Activated CD4-positive, alpha-beta T cell treated with anti-CD3 and anti-CD28 coated beads, Interleukin-2, amount 10 ng/mL, durations not matched to agents 7 days and 5 days (primary cell): ENCODE results near the gene NTN1. TPM values are rescaled to one million over a fixed set of nuclear protein-coding genes. Genes with fewer than 3 reads are reported as not detected.
A peak's percentile ranks its signal among the peaks of the same experiment; 100 is the strongest.

Source experiments
- CTCF ChIA-PET: fragments of 350-600 bp; sonication (Branson Sonifier 250); formaldehyde crosslinking; loops from one replicate; lab custom pipeline; 2021; ENCODE audit warnings: antibody characterized with exemption; lab: Charles Lee
- POLR2A ChIA-PET: fragments of 350-600 bp; sonication (Branson Sonifier 250); formaldehyde crosslinking; loops from one replicate; lab custom pipeline; 2021; ENCODE audit warnings: antibody characterized with exemption; lab: Charles Lee
- DNase-seq: peaks from one replicate; pipeline ENCODE4 v3.0.0-alpha.2; 2020
- H3K27ac Mint-ChIP-seq: one replicate; pipeline ENCODE4 v1.8.0; 2021; ENCODE audit warnings: mild to moderate bottlenecking, moderate library complexity, mixed read lengths
- H3K27me3 Mint-ChIP-seq: one replicate; pipeline ENCODE4 v1.8.0; 2021; ENCODE audit warnings: mixed read lengths
- H3K36me3 Mint-ChIP-seq: one replicate; pipeline ENCODE4 v1.8.0; 2021; ENCODE audit warnings: low read depth, mixed read lengths
- H3K4me1 Mint-ChIP-seq: one replicate; pipeline ENCODE4 v1.8.0; 2021; ENCODE audit warnings: mixed read lengths
- H3K4me3 Mint-ChIP-seq: one replicate; pipeline ENCODE4 v1.8.0; 2021; ENCODE audit warnings: mild to moderate bottlenecking, moderate library complexity, mixed read lengths
- H3K9me3 Mint-ChIP-seq: one replicate; pipeline ENCODE4 v1.8.0; 2021; ENCODE audit warnings: mixed read lengths
- total RNA-seq, 2 experiments: library from RNA; stranded (reverse); gene quantifications; one replicate each; pipeline ENCODE4 v1.2.3, GENCODE V29; 2021

NTN1 gene
- total RNA-seq, 2 experiments from 2014 or later: 0.02 to 0.10 TPM

DNA sequence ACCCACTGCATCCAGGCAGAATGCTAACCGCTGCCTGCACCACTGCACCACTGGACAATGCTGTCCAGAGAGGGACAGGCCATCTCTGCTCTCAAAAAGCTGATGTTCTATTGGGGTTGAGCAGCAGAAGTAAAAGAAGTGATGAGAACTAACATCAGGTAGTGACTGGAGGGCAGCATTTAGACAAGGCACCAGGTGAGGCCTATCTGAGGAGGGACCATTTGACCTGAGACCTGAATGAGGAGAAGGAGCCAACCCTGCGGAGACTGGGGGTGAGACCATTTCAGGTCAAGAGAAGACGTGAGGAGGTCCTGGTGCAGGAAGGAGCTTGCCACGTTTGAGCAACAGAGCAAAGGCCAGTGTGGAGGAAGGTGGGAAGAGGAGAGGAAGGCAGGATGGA, 34.0 kb downstream of the NTN1 start:
- H3K4me3 Mint-ChIP-seq: no peak overlapping the region
- H3K27me3 Mint-ChIP-seq: no peaks in the 10 kb centered on the region

DNA sequence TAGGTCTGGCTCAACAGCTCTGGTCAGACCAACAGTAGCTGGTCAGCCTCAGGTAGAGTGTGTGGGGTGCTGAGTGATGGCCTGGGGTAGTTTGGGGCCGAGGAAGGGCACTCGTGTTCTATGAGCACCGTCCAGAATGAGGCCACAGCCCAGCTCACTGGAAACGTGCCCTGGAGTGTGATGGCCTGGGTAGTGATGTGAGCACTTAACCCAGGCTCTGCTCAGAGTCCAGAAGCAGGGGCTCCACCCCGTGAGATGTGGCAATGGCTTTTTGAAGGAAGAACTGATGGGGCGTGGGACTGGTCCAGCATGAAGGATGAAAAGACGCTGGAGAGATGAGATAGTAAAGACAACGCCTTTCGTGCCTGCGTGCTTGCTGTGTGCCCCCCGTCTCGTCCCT, 35.3 kb downstream of the NTN1 start:
- CTCF ChIA-PET: no interaction called here
- POLR2A ChIA-PET: no interaction called here
- H3K4me1 Mint-ChIP-seq: no peaks in the 10 kb centered on the region
- no peaks in the 10 kb centered on the region for H3K9me3 Mint-ChIP-seq
- no peak for DNase-seq
- H3K27me3 Mint-ChIP-seq: no peaks in the 10 kb centered on the region
- no peak overlapping the region for H3K4me3 Mint-ChIP-seq
- H3K27ac Mint-ChIP-seq: no peak overlapping the region
- H3K36me3 Mint-ChIP-seq: no peaks in the 10 kb centered on the region

More for the DNA sequence above, 34.0 kb downstream of the NTN1 start:
- Mint-ChIP-seq H3K36me3 (no peaks in the 10 kb centered on the region), H3K4me1 (no peaks in the 10 kb centered on the region), H3K9me3 (no peaks in the 10 kb centered on the region), H3K27ac (no peak overlapping the region)
- ChIA-PET POLR2A (no interaction called here), CTCF (no interaction called here)
- DNase-seq: no peak

DNA sequence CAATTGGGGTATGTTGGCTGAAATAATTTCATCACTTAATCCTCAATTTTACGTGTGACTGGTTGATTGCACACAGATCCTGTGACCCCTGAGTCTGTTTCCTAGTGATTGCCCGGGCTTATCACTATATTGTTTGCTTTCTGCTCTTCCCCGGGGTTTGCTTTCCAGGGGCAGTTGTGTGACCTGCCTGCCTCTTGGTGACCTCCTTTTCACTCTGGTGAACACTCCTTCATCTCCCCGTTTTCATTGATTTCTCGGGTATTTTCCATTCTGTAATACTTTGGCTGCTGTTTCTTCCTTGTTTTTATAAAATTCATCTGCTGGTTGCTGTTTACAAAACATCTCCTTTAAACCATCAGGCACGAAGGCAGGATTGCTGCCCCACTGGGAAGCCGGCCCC, 36.0 kb downstream of the NTN1 start:
- H3K27me3 Mint-ChIP-seq: no peaks in the 10 kb centered on the region
- POLR2A ChIA-PET: no interaction called here
- H3K27ac Mint-ChIP-seq: no peak overlapping the region
- H3K4me1 Mint-ChIP-seq: no peaks in the 10 kb centered on the region
- H3K36me3 Mint-ChIP-seq: no peaks in the 10 kb centered on the region
- H3K9me3 Mint-ChIP-seq: no peaks in the 10 kb centered on the region
- H3K4me3 Mint-ChIP-seq: no peak overlapping the region
- CTCF ChIA-PET: no interaction called here
- DNase-seq: no peak

DNA sequence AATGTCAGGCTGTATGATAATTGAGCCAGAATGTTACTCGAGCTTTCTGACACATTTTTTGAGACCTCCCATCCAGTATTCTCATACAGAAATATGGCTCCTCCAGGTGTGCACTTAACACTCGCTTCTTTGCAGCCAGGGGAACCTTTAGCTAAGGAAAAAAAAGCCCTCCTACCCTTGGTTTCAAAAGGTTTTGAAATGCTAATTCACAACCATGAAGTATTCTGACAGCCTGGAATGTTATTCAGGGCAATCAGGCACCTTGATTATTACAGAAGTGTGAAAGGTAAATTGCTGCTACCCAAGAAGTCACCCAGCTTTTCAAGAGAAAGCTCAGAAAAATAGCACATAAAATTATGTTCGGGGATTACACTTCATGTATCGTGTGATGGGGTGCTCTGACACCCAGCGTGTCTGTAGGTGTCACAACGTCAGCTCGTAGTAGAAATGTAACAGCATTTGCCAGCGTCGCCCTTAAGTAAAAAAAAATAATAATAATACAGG, 41.1 kb downstream of the NTN1 start:
- H3K27me3 Mint-ChIP-seq: no peaks in the 10 kb centered on the region
- H3K36me3 Mint-ChIP-seq: no peaks in the 10 kb centered on the region
- H3K27ac Mint-ChIP-seq: no peak overlapping the region
- no peaks in the 10 kb centered on the region for H3K9me3 Mint-ChIP-seq
- no peak overlapping the region for H3K4me3 Mint-ChIP-seq
- CTCF ChIA-PET: interaction anchor here (1.2 kb wide), 1 partner anchor 22 kb away, joined by 4 read pairs; no protein-coding TSS in a partner anchor
- H3K4me1 Mint-ChIP-seq: no peaks in the 10 kb centered on the region
- POLR2A ChIA-PET: no interaction called here
- no peak for DNase-seq

DNA sequence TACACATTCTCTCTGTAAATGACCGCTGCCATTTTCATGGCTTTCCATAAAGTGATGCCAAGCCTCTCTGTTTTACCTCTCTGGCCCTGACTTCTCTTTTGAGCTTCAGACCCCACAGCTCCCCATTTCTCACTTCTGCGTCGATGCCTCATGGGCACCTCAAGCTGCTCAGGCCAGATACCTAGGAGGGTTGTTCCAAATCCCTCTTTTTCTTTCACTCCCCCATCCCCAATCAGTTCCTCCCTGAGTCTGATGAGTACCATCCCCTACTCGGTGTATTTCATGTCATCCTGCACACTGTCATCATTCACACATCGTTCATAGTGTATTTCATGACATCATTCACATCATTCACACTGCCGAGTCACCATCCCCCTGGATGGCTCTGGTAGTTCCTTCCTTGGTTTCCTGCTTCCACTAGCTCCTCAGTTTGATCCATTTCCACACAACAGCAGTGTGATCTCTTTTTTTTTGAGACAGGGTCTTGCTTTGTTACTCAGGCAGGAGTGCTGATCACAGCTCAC, 43.1 kb downstream of the NTN1 start:
- Mint-ChIP-seq H3K4me3 (no peak overlapping the region), H3K27ac (no peak overlapping the region), H3K9me3 (no peaks in the 10 kb centered on the region), H3K4me1 (no peaks in the 10 kb centered on the region), H3K27me3 (no peaks in the 10 kb centered on the region), H3K36me3 (no peaks in the 10 kb centered on the region)
- ChIA-PET CTCF (no interaction called here), POLR2A (no interaction called here)
- DNase-seq: no peak

DNA sequence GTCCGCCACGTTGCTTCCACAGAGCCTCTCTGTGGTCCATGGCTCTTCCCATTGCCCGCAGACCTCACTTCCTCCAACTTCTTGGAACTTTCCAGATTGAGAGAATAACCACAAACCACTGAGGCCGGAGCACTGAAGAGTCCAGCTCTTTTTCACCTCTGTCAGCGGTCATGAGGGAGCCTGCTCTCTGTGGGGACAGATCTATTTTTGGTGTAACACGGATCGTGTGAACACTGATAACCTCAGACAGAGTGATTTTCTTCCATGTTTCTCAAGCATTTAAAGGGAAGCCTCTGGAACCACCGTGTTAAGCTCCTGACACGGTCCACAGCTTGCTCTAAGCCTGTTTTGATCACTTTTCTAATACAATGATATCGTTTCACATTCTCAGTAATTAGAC, 49.7 kb downstream of the NTN1 start:
- H3K9me3 Mint-ChIP-seq: no peaks in the 10 kb centered on the region

DNA sequence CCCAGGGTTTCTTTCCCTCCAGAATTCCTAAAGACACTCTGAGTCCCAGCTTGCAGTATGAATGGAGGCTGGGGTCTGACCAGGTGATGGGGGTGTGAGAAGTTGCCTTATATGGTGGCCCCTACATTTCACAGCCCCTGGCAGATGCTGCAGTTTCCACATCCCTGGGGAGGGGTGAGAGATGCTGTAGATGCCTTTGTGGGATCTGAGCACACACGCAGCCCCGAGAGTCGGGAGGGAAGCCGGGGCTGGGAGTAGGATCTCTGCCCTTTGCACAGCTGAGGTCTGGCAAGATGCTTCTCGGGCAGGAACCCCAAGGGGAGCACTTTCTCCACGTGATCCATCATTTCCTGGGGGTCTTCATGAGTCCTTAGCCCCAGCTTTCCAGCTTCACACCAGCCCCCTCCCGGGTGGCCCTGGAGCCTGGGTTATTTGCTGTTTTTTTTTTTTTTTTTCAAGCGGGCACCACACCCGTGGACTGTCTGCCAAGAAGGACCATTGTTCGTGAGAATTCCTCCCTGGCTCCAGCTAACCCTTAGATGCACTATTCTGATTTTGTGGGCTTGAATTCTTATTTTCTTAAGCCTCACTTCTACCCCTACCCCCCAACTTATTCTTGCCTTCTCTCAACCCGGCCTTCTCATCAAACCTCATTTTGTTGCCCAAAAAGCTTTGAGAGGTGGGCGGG, 50.6 kb downstream of the NTN1 start:
- H3K27me3 Mint-ChIP-seq: no peaks in the 10 kb centered on the region
- peaks cover 1% of the 10 kb centered on the region for H3K9me3 Mint-ChIP-seq
- no peak for DNase-seq
- POLR2A ChIA-PET: interaction anchor here (0.6 kb wide), 1 partner anchor 32 kb away, joined by 4 read pairs; no protein-coding TSS in a partner anchor
- H3K4me1 Mint-ChIP-seq: no peaks in the 10 kb centered on the region
- CTCF ChIA-PET: no interaction called here
- H3K4me3 Mint-ChIP-seq: no peak overlapping the region
- no peak overlapping the region for H3K27ac Mint-ChIP-seq
- H3K36me3 Mint-ChIP-seq: no peaks in the 10 kb centered on the region

More for the DNA sequence above, 49.7 kb downstream of the NTN1 start:
- no peak for DNase-seq
- CTCF ChIA-PET: no interaction called here
- POLR2A ChIA-PET: no interaction called here
- Mint-ChIP-seq H3K4me3 (no peak overlapping the region), H3K4me1 (no peaks in the 10 kb centered on the region), H3K27me3 (no peaks in the 10 kb centered on the region), H3K36me3 (no peaks in the 10 kb centered on the region), H3K27ac (no peak overlapping the region)

DNA sequence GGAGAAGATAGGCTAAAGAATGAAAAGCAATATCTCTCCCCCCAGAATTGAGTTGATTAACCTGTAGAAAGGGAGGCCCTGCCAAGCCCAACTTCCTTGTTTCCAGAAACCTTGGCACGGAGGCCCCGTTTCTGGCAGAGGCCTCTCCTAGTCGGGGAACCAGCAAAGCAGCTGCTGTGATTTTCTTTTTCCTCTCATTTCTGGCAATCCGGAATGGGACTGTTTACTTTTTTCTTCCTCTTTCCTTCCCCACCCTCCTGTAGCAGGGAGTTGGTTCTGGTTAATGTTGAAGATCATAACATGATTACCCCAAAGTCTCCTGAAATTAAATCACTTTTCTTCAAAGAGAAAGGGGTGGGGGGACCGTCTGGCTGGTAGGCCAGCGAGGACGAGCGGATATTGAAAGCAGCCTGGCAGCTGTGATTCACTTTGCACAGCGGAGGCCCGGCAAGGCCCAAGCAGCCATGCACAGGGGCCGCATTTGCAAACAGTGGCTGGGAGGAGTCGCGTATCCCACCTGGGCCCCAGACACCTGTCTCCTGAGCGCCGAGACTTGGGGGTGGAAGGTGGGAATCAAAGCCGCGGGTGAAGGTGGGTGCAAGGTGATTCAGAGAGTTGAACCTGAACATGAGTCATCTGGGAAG, 51.5 kb downstream of the NTN1 start:
- no peaks in the 10 kb centered on the region for H3K4me1 Mint-ChIP-seq
- H3K27me3 Mint-ChIP-seq: no peaks in the 10 kb centered on the region
- ChIA-PET CTCF (no interaction called here), POLR2A (no interaction called here)
- no peak overlapping the region for H3K27ac Mint-ChIP-seq
- no peak for DNase-seq
- H3K9me3 Mint-ChIP-seq: peaks cover 3% of the 10 kb centered on the region
- H3K36me3 Mint-ChIP-seq: no peaks in the 10 kb centered on the region
- no peak overlapping the region for H3K4me3 Mint-ChIP-seq

DNA sequence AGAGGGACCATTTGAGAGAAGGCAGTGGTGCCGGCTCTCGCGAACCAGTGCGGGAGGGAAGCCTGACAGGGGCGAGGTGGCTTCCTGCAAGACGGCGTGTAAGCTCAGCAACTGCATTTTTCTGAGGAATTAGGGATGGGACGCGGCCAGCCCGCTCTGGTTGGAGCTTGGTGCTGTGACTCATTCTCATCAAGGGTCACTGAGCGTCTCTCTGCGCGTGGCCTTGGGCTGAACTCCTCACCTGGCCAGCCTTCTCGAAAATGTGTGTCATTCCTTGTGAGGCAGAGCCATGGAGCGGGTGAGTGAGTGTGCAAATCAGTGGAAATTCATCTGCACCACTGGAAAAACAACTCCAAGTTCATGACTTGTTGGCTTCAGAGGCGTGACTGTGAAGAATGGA, 52.8 kb downstream of the NTN1 start:
- H3K4me3 Mint-ChIP-seq: no peak overlapping the region
- H3K27ac Mint-ChIP-seq: no peak overlapping the region
- no peaks in the 10 kb centered on the region for H3K27me3 Mint-ChIP-seq
- POLR2A ChIA-PET: no interaction called here
- H3K4me1 Mint-ChIP-seq: no peaks in the 10 kb centered on the region
- no peaks in the 10 kb centered on the region for H3K36me3 Mint-ChIP-seq
- H3K9me3 Mint-ChIP-seq: peaks cover 3% of the 10 kb centered on the region
- CTCF ChIA-PET: no interaction called here
- DNase-seq: no peak

DNA sequence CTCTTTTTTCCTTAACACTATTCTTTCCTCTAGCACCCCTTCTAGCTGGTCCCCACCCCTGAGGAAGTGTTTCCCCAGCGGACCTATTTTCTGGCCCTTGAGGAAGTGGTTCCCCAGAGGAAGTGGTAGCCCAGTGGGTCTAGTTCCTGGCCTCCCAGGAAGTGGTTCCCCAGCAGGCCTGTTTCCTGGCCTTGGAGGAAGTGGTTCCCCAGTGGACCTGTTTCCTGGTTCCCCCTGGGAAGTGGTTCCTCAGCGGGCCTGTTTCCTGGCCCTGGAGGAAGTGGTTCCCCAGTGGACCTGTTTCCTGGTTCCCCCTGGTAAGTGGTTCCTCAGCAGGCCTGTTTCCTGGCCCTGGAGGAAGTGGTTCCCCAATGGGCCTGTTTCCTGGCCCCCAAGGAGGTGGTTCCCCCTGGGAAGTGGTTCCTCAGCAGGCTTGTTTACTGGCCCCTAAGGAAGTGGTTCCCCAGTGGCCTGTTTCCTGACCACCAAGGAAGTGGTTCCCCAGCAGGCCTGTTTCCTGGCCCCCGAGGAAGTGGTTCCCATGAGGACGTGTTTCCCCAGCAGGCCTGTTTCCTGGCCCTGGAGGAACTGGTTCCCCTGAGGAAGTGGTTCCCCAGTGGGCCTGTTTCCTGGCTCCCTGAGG, 58.3 kb downstream of the NTN1 start:
- H3K27ac Mint-ChIP-seq: peak overlapping the region; percentile 85
- H3K4me1 Mint-ChIP-seq: peaks cover 2% of the 10 kb centered on the region
- H3K4me3 Mint-ChIP-seq: no peak overlapping the region
- ChIA-PET POLR2A (no interaction called here), CTCF (no interaction called here)
- peak; percentile 7 for DNase-seq
- H3K27me3 Mint-ChIP-seq: no peaks in the 10 kb centered on the region
- peaks cover 14% of the 10 kb centered on the region for H3K9me3 Mint-ChIP-seq
- H3K36me3 Mint-ChIP-seq: no peaks in the 10 kb centered on the region

DNA sequence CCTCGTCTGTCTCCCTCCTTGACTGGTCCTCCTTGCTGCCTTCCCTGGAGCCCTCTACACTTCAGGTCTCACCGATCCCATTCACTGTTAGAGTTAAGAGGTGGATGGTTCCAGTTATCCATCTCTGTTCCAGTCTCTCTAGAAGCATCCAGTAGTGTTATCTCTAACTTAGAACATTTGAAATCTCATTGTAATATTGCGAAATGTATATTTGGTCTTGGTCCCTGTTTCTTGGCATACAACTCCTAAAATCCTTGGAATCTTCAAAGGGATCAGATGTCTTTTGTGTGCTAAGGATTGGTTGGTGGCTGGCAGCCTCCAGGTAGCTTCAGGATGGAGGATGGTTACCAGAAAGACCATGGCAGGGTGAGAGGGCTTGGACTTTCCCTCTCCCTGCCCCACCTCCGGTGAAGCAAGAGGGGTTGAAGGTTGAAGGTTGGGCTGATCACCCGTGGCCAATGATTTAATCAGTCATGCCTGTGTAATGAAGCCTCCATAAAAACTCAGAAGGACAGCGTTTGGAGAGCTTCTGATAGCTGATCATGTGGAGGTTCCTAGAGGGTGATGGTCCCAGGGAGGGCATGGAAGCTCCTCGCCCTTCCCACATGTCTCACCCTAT, 59.1 kb downstream of the NTN1 start:
- H3K27me3 Mint-ChIP-seq: no peaks in the 10 kb centered on the region
- CTCF ChIA-PET: interaction anchor here (1.1 kb wide), 1 partner anchor 12 kb away, joined by 3 read pairs; no protein-coding TSS in a partner anchor
- no peak overlapping the region for H3K4me3 Mint-ChIP-seq

DNA sequence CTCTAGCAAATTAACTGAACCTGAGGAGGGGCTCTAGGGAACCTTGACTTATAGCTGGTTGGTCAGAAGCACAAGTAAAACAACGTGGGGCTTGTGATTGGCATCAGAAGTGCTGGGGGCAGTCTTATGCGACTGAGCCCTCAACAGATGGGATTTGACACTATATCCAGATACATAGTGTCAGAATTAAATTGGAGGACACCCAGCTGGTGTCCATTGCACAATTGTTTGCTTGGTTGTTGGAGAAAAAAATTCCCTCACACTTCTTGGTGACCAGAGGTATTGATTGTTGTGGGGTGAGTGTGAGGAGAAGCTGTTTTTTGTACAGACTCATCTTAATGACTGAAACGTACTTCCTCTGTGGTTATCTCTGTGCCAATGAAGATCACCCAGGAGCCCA, 59.7 kb downstream of the NTN1 start:
- H3K27me3 Mint-ChIP-seq: no peaks in the 10 kb centered on the region
- DNase-seq: no peak
- H3K4me3 Mint-ChIP-seq: no peak overlapping the region
- ChIA-PET POLR2A (no interaction called here), CTCF (interaction anchor here (1.1 kb wide), 1 partner anchor 12 kb away, joined by 3 read pairs; no protein-coding TSS in a partner anchor)
- no peak overlapping the region for H3K27ac Mint-ChIP-seq
- no peaks in the 10 kb centered on the region for H3K36me3 Mint-ChIP-seq
- peaks cover 14% of the 10 kb centered on the region for H3K9me3 Mint-ChIP-seq
- peaks cover 2% of the 10 kb centered on the region for H3K4me1 Mint-ChIP-seq

More for the DNA sequence above, 59.1 kb downstream of the NTN1 start:
- H3K4me1 Mint-ChIP-seq: peaks cover 2% of the 10 kb centered on the region
- DNase-seq: no peak
- H3K36me3 Mint-ChIP-seq: no peaks in the 10 kb centered on the region
- POLR2A ChIA-PET: no interaction called here
- peaks cover 14% of the 10 kb centered on the region for H3K9me3 Mint-ChIP-seq
- peak overlapping the region; percentile 85 for H3K27ac Mint-ChIP-seq
